ENCODE results near the gene B4GALT2. TPM values are rescaled to one million over a fixed set of nuclear protein-coding genes. Genes with fewer than 3 reads are reported as not detected.

The B4GALT2 gene, protein sequence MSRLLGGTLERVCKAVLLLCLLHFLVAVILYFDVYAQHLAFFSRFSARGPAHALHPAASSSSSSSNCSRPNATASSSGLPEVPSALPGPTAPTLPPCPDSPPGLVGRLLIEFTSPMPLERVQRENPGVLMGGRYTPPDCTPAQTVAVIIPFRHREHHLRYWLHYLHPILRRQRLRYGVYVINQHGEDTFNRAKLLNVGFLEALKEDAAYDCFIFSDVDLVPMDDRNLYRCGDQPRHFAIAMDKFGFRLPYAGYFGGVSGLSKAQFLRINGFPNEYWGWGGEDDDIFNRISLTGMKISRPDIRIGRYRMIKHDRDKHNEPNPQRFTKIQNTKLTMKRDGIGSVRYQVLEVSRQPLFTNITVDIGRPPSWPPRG
- total RNA-seq = 10 to 100 TPM; 36.6 to 83.3 (median 54.3) TPM

DNA sequence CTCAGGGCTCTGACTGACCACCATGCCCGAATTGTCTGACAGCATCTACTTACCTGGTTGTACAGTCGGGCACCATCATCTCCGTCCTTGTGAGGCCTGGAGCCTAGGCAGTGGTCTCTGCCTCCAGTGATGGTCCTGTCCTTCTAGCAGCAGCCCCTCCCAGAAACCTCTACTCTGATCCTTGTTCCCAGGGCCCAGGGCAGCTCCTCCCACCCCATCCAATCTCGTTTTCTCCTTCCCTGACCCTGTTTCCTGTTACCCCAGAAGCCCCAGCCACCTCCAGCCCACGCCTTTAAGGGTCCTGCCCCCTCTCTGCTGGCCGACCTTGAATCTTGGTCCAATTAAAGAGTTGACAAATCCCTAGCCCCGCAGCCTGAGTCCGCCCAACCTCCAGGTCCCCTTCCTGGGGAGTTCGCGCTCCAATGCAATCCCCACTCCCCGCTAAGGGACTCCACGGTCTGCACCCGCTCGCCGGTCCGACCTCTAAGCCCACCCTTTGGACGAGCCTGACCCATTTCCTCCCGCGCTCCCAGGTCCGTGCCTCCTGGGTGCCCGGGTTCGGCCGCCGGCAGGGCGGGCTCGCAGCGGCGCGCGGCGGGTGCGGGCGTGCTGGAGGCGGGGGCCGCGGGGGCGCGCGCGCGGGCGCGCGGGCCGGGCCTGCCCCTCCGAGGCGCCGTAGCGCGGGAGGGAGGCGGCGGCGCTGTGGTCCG lies at the start of gene B4GALT2:
B4GALT2 (plus strand) TSS at position 660 of the 710 bp plus-strand sequence. CDS start 1,951 bp downstream, outside the sequence.
- peak; percentile 0 to 33 (median 16) for ATAC-seq (replicated peaks in 6 of 8)
- 0 to 16% (median 0%) methylated on average over 1 to 8 of the region's 54 CpGs; no CpG with 5 or more reads in 5 of the 10 experiments for WGBS, 10 experiments
- H3K27ac ChIP-seq = peak within 1 kb of the TSS; percentile 66 to 78

DNA sequence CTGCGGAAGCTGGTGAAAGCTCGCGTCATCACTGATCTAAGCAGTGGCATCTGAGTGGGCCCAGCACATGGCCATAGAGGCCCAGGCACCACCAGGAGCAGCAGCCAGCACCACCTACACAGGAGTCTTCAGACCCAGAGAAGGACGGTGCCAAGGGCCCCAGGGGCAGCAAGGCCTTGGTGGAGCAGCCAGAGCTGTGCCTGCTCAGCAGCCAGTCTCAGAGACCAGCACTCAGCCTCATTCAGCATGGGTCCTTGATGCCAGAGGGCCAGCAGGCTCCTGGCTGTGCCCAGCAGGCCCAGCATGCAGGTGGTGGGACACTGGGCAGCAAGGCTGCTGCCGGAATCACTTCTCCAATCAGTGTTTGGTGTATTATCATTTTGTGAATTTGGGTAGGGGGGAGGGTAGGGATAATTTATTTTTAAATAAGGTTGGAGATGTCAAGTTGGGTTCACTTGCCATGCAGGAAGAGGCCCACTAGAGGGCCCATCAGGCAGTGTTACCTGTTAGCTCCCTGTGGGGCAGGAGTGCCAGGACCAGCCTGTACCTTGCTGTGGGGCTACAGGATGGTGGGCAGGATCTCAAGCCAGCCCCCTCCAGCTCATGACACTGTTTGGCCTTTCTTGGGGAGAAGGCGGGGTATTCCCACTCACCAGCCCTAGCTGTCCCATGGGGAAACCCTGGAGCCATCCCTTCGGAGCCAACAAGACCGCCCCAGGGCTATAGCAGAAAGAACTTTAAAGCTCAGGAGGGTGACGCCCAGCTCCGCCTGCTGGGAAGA lies 48.7 kb upstream of the B4GALT2 start:
- H3K4me1 ChIP-seq (replicated peaks in 1 of 2) = peaks cover 0 to 4% of the 10 kb centered on the region in 2 donors
- WGBS, 10 experiments = 68 to 100% (median 90%) methylated on average over 3 to 8 of the region's 10 CpGs; no CpG with 5 or more reads in 5 of the 10 experiments
- peak in 3 of 8 experiments; percentile 72 to 84 (median 75) for ATAC-seq (replicated peaks in 6 of 8)
- no peak overlapping the region for H3K27ac ChIP-seq
- no peak overlapping the region for H3K4me3 ChIP-seq
- in situ Hi-C loops (cut with MboI; ENCODE audit: low pct_unique_long_range_greater_than_20kb in 2 of 9, low sequenced_read_pairs in 9 of 9, unreplicated experiment in 9 of 9) = loop anchor here in 6 of 9 experiments (10.0 to 25.0 kb wide), 3 partner anchors 166 to 393 kb away; partner anchors contain the start of gene PTPRF (in 4 of the 6)

More for the DNA sequence above, at the start of gene B4GALT2:
- peak within 1 kb of the TSS; percentile 54 to 90 (median 76) for H3K4me3 ChIP-seq
- in situ Hi-C loops (cut with MboI; ENCODE audit: low pct_unique_long_range_greater_than_20kb in 2 of 9, low sequenced_read_pairs in 9 of 9, unreplicated experiment in 9 of 9) = no loop called here
- peaks cover 31 to 44% of the 10 kb centered on the region in 2 donors for H3K4me1 ChIP-seq (replicated peaks in 1 of 2)

DNA sequence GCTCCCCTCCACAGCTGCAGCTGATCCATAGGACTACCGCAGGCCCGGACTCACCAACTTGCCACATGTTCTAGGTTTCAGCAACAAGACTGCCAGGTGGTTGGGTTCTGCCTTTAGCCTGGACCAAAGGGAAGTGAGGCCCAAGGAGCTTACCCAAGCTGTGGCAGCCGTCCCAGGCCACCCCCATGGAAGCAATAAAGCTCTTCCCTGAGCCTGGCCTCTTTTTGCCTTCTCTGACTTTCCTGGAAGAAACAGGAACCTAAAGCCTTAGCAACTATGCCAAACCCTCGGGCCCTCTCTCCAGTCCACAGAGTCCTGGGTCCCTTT lies 48.1 kb upstream of the B4GALT2 start:
- in situ Hi-C loops (cut with MboI; ENCODE audit: low pct_unique_long_range_greater_than_20kb in 2 of 9, low sequenced_read_pairs in 9 of 9, unreplicated experiment in 9 of 9) = loop anchor here in 6 of 9 experiments (10.0 to 25.0 kb wide), 3 partner anchors 166 to 394 kb away; partner anchors contain the start of gene PTPRF (in 4 of the 6)
- no peak for ATAC-seq (replicated peaks in 6 of 8)

DNA sequence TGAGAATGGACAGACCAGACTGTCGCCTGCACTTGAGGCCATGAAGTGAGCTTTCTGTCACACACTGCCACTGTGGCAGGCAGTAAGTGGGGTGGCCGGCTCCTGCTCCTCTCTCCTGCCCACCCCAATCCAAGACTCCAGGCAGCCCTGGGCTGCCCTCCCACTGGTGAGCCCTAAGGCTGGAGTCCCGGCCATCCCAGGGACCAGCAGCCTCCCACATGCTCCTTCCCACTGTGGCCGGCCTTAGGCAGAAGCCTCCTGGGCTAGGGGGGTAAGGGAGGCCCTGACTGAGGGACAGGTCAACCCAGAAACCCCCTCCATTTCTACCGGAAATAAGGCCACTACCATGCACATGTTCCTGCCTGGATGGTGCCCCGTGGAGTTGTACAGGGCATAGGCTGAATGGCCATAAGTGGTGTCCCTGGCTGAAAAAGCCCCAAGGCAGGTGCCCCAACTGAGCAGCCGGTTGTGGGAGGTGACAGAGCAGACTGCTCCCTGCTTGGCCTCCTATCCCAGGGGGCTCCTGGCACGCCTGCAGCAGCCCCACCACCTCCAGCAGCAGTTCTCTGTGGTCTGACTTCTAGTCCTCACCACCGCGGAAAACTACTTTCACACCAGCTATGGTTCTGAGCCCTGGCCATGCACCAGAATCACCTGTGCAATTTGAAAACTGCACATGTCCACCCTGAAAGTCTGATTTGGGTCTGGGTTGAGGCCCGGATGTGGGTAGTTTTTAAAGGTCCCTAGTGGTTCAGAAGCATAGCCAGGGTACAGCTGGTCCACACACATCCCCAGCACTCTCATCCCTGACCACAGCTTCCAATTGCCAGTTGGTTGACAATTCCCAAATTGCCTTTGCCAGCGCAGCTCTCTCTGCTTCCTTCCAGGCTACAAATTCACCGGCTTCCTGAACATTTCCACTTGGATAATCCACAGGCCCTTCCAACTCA lies 47.0 kb upstream of the B4GALT2 start:
- 60 to 100% (median 92%) methylated on average over 1 to 10 of the region's 13 CpGs; no CpG with 5 or more reads in 3 of the 10 experiments for WGBS, 10 experiments
- in situ Hi-C loops (cut with MboI; ENCODE audit: low pct_unique_long_range_greater_than_20kb in 2 of 9, low sequenced_read_pairs in 9 of 9, unreplicated experiment in 9 of 9) = loop anchor here in 6 of 9 experiments (10.0 to 25.0 kb wide), 3 partner anchors 167 to 395 kb away; partner anchors contain the start of gene PTPRF (in 4 of the 6)

More for the DNA sequence above, 48.1 kb upstream of the B4GALT2 start:
- Histone ChIP-seq H3K4me1 (replicated peaks in 1 of 2) (peaks cover 0 to 5% of the 10 kb centered on the region in 2 donors), H3K4me3 (no peak overlapping the region), H3K27ac (no peak overlapping the region)
- WGBS, 10 experiments = 25 to 100% (median 75%) methylated on average over 1 to 4 of the region's 4 CpGs; no CpG with 5 or more reads in 3 of the 10 experiments

DNA sequence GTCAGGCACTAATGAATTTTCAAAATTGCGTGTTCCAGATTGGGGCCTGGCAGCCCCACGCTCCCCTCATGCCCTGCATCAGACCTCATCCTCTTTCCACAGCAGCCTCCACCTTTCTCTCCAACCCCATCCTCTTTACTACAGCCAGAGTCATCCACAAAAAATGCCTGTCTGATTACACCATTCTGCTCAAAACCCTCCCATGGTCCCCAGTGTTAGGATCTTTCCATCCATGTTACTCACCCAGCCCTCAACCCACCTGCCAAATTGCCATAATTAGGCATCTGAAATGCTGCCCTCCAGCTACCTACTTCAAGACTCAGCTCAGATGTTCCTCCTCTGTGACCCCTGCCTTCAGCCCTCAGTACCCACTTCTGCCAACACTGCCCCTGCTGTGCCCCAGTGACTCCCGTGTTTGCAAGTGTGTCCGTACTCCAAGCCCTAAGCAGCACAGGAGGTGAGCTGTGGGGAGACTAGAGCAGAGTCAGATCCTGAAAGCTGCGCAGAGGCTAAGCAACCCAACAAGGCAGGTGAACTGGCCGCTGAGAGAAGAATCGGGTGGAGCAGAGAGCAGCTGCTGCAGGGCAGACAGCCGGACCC lies 46.1 kb upstream of the B4GALT2 start:
- H3K4me1 ChIP-seq (replicated peaks in 1 of 2) = peaks cover 0 to 6% of the 10 kb centered on the region in 2 donors
- peak overlapping the region in 1 of 5 donors; percentile 16 for H3K4me3 ChIP-seq
- no peak overlapping the region for H3K27ac ChIP-seq
- ATAC-seq (replicated peaks in 6 of 8) = no peak
- 19 to 100% (median 60%) methylated on average over 1 to 5 of the region's 8 CpGs; no CpG with 5 or more reads in 3 of the 10 experiments for WGBS, 10 experiments
- in situ Hi-C loops (cut with MboI; ENCODE audit: low pct_unique_long_range_greater_than_20kb in 2 of 9, low sequenced_read_pairs in 9 of 9, unreplicated experiment in 9 of 9) = loop anchor here in 6 of 9 experiments (10.0 to 25.0 kb wide), 3 partner anchors 168 to 396 kb away; partner anchors contain the start of gene PTPRF (in 4 of the 6)

More for the DNA sequence above, 47.0 kb upstream of the B4GALT2 start:
- Histone ChIP-seq H3K4me1 (replicated peaks in 1 of 2) (peaks cover 0 to 6% of the 10 kb centered on the region in 2 donors), H3K27ac (no peak overlapping the region), H3K4me3 (no peak overlapping the region)
- no peak for ATAC-seq (replicated peaks in 6 of 8)

DNA sequence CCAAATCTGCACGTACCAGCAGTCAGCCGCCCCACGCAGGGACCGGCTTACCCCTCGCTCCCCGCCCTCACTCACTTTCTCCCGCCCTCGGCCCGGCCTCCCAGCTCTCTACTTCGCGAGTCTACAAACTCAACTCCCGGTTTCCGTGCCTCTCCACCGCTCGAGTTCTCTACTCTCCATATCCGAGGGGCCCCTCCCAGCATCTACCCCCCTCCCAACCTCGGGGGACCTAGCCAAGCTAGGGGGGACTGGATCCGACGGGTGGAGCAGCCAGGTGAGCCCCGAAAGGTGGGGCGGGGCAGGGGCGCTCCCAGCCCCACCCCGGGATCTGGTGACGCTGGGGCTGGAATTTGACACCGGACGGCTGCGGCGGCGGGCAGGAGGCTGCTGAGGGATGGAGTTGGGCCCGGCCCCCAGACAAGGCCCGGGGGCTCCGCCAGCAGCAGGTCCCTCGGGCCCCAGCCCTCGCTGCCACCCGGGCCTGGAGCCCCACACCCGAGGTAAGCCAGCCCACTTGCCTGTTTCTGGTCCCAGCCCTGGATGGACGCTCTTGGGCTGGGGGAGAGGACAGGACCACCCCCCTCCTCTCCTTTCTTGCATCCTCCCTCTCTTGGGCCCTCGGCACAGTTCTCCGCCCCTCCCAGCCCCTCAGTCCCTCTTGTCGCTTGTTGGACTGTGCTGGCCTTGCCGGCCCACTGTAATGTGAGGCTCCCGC lies 45.5 kb upstream of the B4GALT2 start, which contains the start of gene ARTN:
ARTN (plus strand) TSS at position 416 of the 715 bp plus-strand sequence. CDS start 1,856 bp downstream, outside the sequence.
- H3K27ac ChIP-seq = no peak within 1 kb of the TSS
- peak within 1 kb of the TSS in 1 of 5 donors; percentile 16 for H3K4me3 ChIP-seq
- H3K4me1 ChIP-seq (replicated peaks in 1 of 2) = peaks cover 0 to 6% of the 10 kb centered on the region in 2 donors
- in situ Hi-C loops (cut with MboI; ENCODE audit: low pct_unique_long_range_greater_than_20kb in 2 of 9, low sequenced_read_pairs in 9 of 9, unreplicated experiment in 9 of 9) = loop anchor here in 6 of 9 experiments (10.0 to 25.0 kb wide), 3 partner anchors 169 to 396 kb away; partner anchors contain the start of gene PTPRF (in 4 of the 6)
- peak in 4 of 8 experiments; percentile 3 to 37 (median 6) for ATAC-seq (replicated peaks in 6 of 8)
- WGBS, 10 experiments = 14 to 30% methylated on average over 4 to 10 of the region's 42 CpGs; no CpG with 5 or more reads in 8 of the 10 experiments

DNA sequence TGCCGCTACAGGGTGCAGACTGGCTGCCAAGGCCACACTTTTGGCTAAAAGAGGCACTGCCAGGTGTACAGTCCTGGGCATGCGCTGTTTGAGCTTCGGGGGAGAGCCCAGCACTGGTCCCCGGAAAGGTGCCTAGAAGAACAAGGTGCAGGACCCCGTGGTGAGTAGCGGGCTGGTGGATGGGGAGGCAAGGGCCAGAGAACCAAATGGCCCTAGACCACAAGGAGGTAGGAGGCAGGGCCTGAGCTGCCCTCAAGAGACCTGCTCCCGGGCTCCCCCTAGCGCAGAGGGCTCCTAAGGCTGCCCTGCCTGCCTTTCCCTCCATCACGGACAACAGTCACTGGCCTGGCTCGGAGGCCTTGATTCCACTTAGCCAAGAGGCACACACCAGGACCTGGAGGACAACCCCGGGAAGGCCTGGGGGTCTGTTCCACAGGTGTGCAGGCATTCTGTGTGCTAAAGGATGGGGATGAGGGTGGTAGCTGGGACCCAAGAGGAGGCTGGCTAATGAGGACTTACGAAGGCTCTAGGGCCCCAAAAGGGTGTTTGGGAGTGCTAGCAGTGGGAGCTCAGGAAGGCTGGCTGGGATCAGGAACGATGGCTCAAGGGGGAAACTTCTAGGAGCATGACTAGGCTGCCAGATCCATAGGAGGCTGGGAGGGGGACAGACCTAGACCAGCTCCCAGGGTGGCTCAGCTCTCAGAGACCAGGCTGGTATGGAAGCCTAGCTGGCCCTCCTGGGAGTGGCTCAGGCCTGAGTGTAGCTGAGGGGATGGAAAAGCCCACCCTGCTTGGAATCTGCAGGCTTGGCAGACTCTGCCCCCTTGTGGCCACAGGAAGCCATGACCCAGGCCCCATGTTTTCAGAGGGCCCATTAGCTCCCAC lies 44.7 kb upstream of the B4GALT2 start:
- WGBS, 10 experiments = 30 to 62% (median 60%) methylated on average over 1 to 9 of the region's 13 CpGs; no CpG with 5 or more reads in 5 of the 10 experiments
- Histone ChIP-seq H3K4me3 (no peak overlapping the region), H3K4me1 (replicated peaks in 1 of 2) (peaks cover 0 to 6% of the 10 kb centered on the region in 2 donors), H3K27ac (no peak overlapping the region)
- in situ Hi-C loops (cut with MboI; ENCODE audit: low pct_unique_long_range_greater_than_20kb in 2 of 9, low sequenced_read_pairs in 9 of 9, unreplicated experiment in 9 of 9) = loop anchor here in 6 of 9 experiments (10.0 to 25.0 kb wide), 3 partner anchors 170 to 397 kb away; partner anchors contain the start of gene PTPRF (in 4 of the 6)
- ATAC-seq (replicated peaks in 6 of 8) = peak; percentile 3 to 69 (median 48)

DNA sequence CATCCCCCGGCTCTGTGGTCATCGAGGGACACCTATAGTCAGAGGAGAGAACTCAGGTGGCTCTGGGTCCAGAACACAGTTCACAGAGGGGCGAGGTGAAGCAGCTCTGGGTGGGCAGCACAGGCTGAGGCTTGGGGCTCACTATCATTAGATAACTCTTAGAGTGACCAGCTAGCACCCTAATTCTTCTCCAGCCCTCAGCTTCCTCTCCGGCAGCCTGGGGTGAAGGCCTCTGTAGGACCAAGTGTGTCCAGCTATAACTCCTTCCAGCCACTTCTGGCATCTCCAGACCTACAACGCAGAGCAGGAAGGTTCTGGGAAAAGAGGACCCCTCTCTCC lies 44.1 kb upstream of the B4GALT2 start:
- 0 to 100% (median 49%) methylated on average over 1 to 5 of the region's 5 CpGs; no CpG with 5 or more reads in 3 of the 10 experiments for WGBS, 10 experiments
- in situ Hi-C loops (cut with MboI; ENCODE audit: low pct_unique_long_range_greater_than_20kb in 2 of 9, low sequenced_read_pairs in 9 of 9, unreplicated experiment in 9 of 9) = loop anchor here in 7 of 9 experiments (5.0 to 25.0 kb wide), 4 partner anchors 170 to 398 kb away; partner anchors contain the start of gene PTPRF (in 4 of the 7)
- no peak overlapping the region for H3K4me3 ChIP-seq
- H3K27ac ChIP-seq = no peak overlapping the region
- H3K4me1 ChIP-seq (replicated peaks in 1 of 2) = peaks cover 0 to 6% of the 10 kb centered on the region in 2 donors
- no peak for ATAC-seq (replicated peaks in 6 of 8)

DNA sequence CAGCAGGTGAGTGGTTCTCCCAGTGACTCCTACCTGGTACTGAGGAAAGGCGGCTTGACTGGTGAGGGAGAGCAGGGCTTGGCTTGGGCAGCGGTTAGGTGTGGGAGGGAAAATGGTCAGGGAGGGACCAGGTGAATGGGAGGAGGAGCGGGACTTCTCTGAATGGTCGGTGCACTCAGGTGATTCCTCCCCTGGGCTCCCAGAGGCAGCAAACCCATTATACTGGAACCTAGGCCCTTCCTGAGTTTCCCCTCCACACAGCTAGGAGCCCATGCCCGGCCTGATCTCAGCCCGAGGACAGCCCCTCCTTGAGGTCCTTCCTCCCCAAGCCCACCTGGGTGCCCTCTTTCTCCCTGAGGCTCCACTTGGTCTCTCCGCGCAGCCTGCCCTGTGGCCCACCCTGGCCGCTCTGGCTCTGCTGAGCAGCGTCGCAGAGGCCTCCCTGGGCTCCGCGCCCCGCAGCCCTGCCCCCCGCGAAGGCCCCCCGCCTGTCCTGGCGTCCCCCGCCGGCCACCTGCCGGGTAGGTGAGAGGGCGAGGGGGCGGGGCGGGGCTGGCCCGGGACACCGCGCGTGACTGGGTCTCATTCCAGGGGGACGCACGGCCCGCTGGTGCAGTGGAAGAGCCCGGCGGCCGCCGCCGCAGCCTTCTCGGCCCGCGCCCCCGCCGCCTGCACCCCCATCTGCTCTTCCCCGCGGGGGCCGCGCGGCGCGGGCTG lies 43.1 kb upstream of the B4GALT2 start:
- in situ Hi-C loops (cut with MboI; ENCODE audit: low pct_unique_long_range_greater_than_20kb in 2 of 9, low sequenced_read_pairs in 9 of 9, unreplicated experiment in 9 of 9) = loop anchor here in 7 of 9 experiments (5.0 to 25.0 kb wide), 4 partner anchors 171 to 399 kb away; partner anchors contain the start of gene PTPRF (in 4 of the 7)
- peak overlapping the region; percentile 33 to 36 (median 34) for H3K4me3 ChIP-seq
- no peak overlapping the region for H3K27ac ChIP-seq
- ATAC-seq (replicated peaks in 6 of 8) = peak in 4 of 8 experiments; percentile 35 to 49 (median 44)
- H3K4me1 ChIP-seq (replicated peaks in 1 of 2) = peaks cover 0 to 6% of the 10 kb centered on the region in 2 donors
- 55 to 89% (median 60%) methylated on average over 2 to 4 of the region's 48 CpGs; no CpG with 5 or more reads in 6 of the 10 experiments for WGBS, 10 experiments
